NCI-H526 treated with DMSO at 0.1 percent for 48 hours (cell line): ENCODE results near the gene FIGLA.

Experiments
- DNase-seq: peaks from one replicate; lab custom pipeline; 2025; lab: John Stamatoyannopoulos, UW

FIGLA gene

GRCh38 chr2:70775141-70775540, 15.3 kb downstream of the FIGLA start:
- no peak for DNase-seq

GRCh38 chr2:70772486-70773155, 17.8 kb downstream of the FIGLA start:
- DNase-seq, result no peak

- no peak for DNase-seq
These were observed 19.0 kb downstream of the FIGLA start for GRCh38 chr2:70771446-70771845.

GRCh38 chr2:70769450-70769849, 21.0 kb downstream of the FIGLA start:
- no peak for DNase-seq

GRCh38 chr2:70768590-70769085, 21.8 kb downstream of the FIGLA start:
- DNase-seq, result no peak

- peak; percentile 73 for DNase-seq
These were observed 22.5 kb downstream of the FIGLA start, which contains the start of gene ADD2 for GRCh38 chr2:70767699-70768589. TSS of gene ADD2 (minus strand) at chr2:70768200. CDS start at chr2:70706408, 61,792 bp downstream.

GRCh38 chr2:70767079-70767698, 23.3 kb downstream of the FIGLA start:
- DNase-seq, result peak; percentile 74

GRCh38 chr2:70766357-70767078, 23.9 kb downstream of the FIGLA start:
- DNase-seq, result no peak

GRCh38 chr2:70765507-70765906, 24.9 kb downstream of the FIGLA start:
- no peak for DNase-seq

- DNase-seq, result no peak
These were observed 31.0 kb downstream of the FIGLA start for GRCh38 chr2:70759446-70759845.

- DNase-seq, result no peak
These were observed 32.5 kb downstream of the FIGLA start for GRCh38 chr2:70757966-70758365.

- no peak for DNase-seq
These were observed 33.1 kb downstream of the FIGLA start for GRCh38 chr2:70757360-70757759.

- DNase-seq, result no peak
These were observed 34.3 kb downstream of the FIGLA start for GRCh38 chr2:70756128-70756527.

- DNase-seq, result no peak
These were observed 36.5 kb downstream of the FIGLA start for GRCh38 chr2:70753902-70754301.

GRCh38 chr2:70753031-70753430, 37.4 kb downstream of the FIGLA start:
- no peak for DNase-seq

- DNase-seq, result no peak
These were observed 38.0 kb downstream of the FIGLA start for GRCh38 chr2:70752396-70752795.

- no peak for DNase-seq
These were observed 38.6 kb downstream of the FIGLA start for GRCh38 chr2:70751881-70752280.

GRCh38 chr2:70750320-70750719, 40.1 kb downstream of the FIGLA start:
- DNase-seq, result no peak

GRCh38 chr2:70748002-70748784, 42.2 kb downstream of the FIGLA start:
- no peak for DNase-seq

GRCh38 chr2:70747284-70747683, 43.2 kb downstream of the FIGLA start:
- no peak for DNase-seq
